DOHH2 (cell line): Measurements from ENCODE around the gene SLC2A6.

Source experiments
- H3F3A ChIP-seq: fragments of 200-600 bp; sonication (generic), shearing (Covaris generic); 2 replicates; pipeline ENCODE4 v1.6.0; 2016; ENCODE audit warnings: antibody characterized with exemption, mild to moderate bottlenecking; ENCODE audit not compliant: control insufficient read depth, insufficient read depth
- H3K27ac ChIP-seq: fragments of 200-600 bp; sonication (generic); 2 replicates; pipeline ENCODE4 v1.5.1; 2014; ENCODE audit warnings: low read depth, mild to moderate bottlenecking, low read length, moderate library complexity
- H3K27me3 ChIP-seq: fragments of 200-600 bp; sonication (generic); 2 replicates; pipeline ENCODE4 v1.6.1; 2014; ENCODE audit warnings: mild to moderate bottlenecking, low read length, mixed read lengths; ENCODE audit not compliant: control insufficient read depth
- H3K36me3 ChIP-seq: fragments of 200-600 bp; sonication (generic); 2 replicates; pipeline ENCODE4 v1.6.1; 2014; ENCODE audit warnings: mild to moderate bottlenecking, low read length, moderate library complexity, mixed read lengths; ENCODE audit not compliant: control insufficient read depth
- H3K4me1 ChIP-seq: fragments of 200-600 bp; sonication (generic); 2 replicates; pipeline ENCODE4 v1.6.1; 2014; ENCODE audit warnings: mild to moderate bottlenecking, low read length, mixed read lengths; ENCODE audit not compliant: control insufficient read depth
- H3K4me2 ChIP-seq: fragments of 200-600 bp; sonication (generic); 2 replicates; pipeline ENCODE4 v1.6.0; 2014; ENCODE audit warnings: mild to moderate bottlenecking, low read length, moderate library complexity
- H3K4me3 ChIP-seq: fragments of 200-600 bp; sonication (generic); 2 replicates; pipeline ENCODE4 v1.5.1; 2014; ENCODE audit warnings: mild to moderate bottlenecking, low read length, mixed read lengths
- H3K79me2 ChIP-seq: fragments of 200-600 bp; sonication (generic); 2 replicates; pipeline ENCODE4 v1.6.1; 2014; ENCODE audit warnings: mild to moderate bottlenecking, low read length, mixed read lengths; ENCODE audit not compliant: control insufficient read depth
- H3K9me2 ChIP-seq: fragments of 200-600 bp; sonication (generic); replicated peaks from 2 replicates; pipeline ENCODE4 v1.6.1; 2014; ENCODE audit warnings: mild to moderate bottlenecking, low read length, mixed read lengths; ENCODE audit not compliant: control insufficient read depth
- H3K9me3 ChIP-seq: fragments of 200-600 bp; sonication (generic); 2 replicates; pipeline ENCODE4 v1.6.1; 2014; ENCODE audit warnings: antibody characterized with exemption, low read length, mixed read lengths; ENCODE audit not compliant: control insufficient read depth, insufficient read depth
- H4K20me1 ChIP-seq: fragments of 200-600 bp; sonication (generic); 2 replicates; pipeline ENCODE4 v1.6.0; 2014; ENCODE audit warnings: low read depth, mild to moderate bottlenecking, antibody characterized with exemption, low read length, moderate library complexity; ENCODE audit not compliant: control insufficient read depth, insufficient read depth
- CTCF ChIP-seq: fragments of 200-600 bp; sonication (generic); IDR thresholded peaks from one replicate; pipeline ENCODE4 v1.5.1; 2014; ENCODE audit warnings: antibody characterized with exemption, mild to moderate bottlenecking, low read depth, low read length; ENCODE audit not compliant: poor library complexity, severe bottlenecking
- EZH2phosphoT487 ChIP-seq: fragments of 200-600 bp; sonication (generic); IDR thresholded peaks from 2 replicates; pipeline ENCODE4 v1.6.1; 2017; ENCODE audit warnings: borderline replicate concordance, mild to moderate bottlenecking, antibody characterized with exemption, low read length, moderate library complexity, mixed read lengths

SLC2A6 gene

GRCh38 chr9:133516961-133517350 lies 38.1 kb upstream of the SLC2A6 start:
- H3K36me3 ChIP-seq: no peaks in the 10 kb centered on the region
- TF ChIP-seq EZH2phosphoT487 (no peak), CTCF (no peak)
- H3K9me3 ChIP-seq: peaks cover 6% of the 10 kb centered on the region; the same call in 1 of the 2 replicates
- no peaks in the 10 kb centered on the region for H3K27me3 ChIP-seq
- no peaks in the 10 kb centered on the region for H3K79me2 ChIP-seq
- no peaks in the 10 kb centered on the region for H4K20me1 ChIP-seq
- H3F3A ChIP-seq: 0 out of 2 replicates have a peak, but pooled peaks cover 2% of the 10 kb centered on the region
- H3K4me3 ChIP-seq: no peak overlapping the region
- no peak overlapping the region for H3K4me2 ChIP-seq
- no peak overlapping the region for H3K27ac ChIP-seq
- H3K9me2 ChIP-seq: no peaks in the 10 kb centered on the region
- no peaks in the 10 kb centered on the region for H3K4me1 ChIP-seq

- Histone ChIP-seq H4K20me1 (no peaks in the 10 kb centered on the region), H3K36me3 (no peaks in the 10 kb centered on the region), H3F3A (0 out of 2 replicates have a peak, but pooled peaks cover 5% of the 10 kb centered on the region), H3K9me3 (peaks cover 12% of the 10 kb centered on the region; the same call in 1 of the 2 replicates), H3K4me3 (no peak overlapping the region), H3K9me2 (no peaks in the 10 kb centered on the region), H3K4me2 (no peak overlapping the region), H3K4me1 (no peaks in the 10 kb centered on the region), H3K27me3 (no peaks in the 10 kb centered on the region), H3K79me2 (no peaks in the 10 kb centered on the region), H3K27ac (no peak overlapping the region)
- TF ChIP-seq EZH2phosphoT487: no peak
- no peak for TF ChIP-seq CTCF
Observed at GRCh38 chr9:133516256-133516960, 37.5 kb upstream of the SLC2A6 start.

GRCh38 chr9:133515615-133516255 lies 36.8 kb upstream of the SLC2A6 start:
- no peaks in the 10 kb centered on the region for H3K4me1 ChIP-seq
- no peaks in the 10 kb centered on the region for H3K36me3 ChIP-seq
- H3K9me3 ChIP-seq: peaks cover 12% of the 10 kb centered on the region; the same call in 1 of the 2 replicates
- 0 out of 2 replicates have a peak, but pooled peaks cover 5% of the 10 kb centered on the region for H3F3A ChIP-seq
- TF ChIP-seq CTCF: no peak
- no peak for TF ChIP-seq EZH2phosphoT487
- no peak overlapping the region for H3K27ac ChIP-seq
- H4K20me1 ChIP-seq: no peaks in the 10 kb centered on the region
- no peak overlapping the region for H3K4me3 ChIP-seq
- no peaks in the 10 kb centered on the region for H3K27me3 ChIP-seq
- H3K9me2 ChIP-seq: no peaks in the 10 kb centered on the region
- no peaks in the 10 kb centered on the region for H3K79me2 ChIP-seq
- no peak overlapping the region for H3K4me2 ChIP-seq
